RWPE1 (cell line): ENCODE results near the gene WDR45.

ENCODE experiments used
- CTCF ChIA-PET: fragments of 350-600 bp; sonication (Branson Sonifier 250); formaldehyde crosslinking; extraction: SDS; loops from one replicate; lab custom pipeline; 2021; lab: Yijun Ruan, JAX
- POLR2A ChIA-PET: fragments of 400-600 bp; formaldehyde crosslinking; extraction: SDS; loops from one replicate; lab custom pipeline; 2020; ENCODE audit warnings: antibody characterized with exemption; ENCODE audit not compliant: low non-redundant PET; lab: Yijun Ruan, JAX
- DNase-seq: peaks from one replicate; pipeline ENCODE4 v3.0.0; 2012; ENCODE audit warnings: low spot score
- H3K27ac ChIP-seq: fragments of 450-650 bp; 2 replicates; pipeline ENCODE4 v1.5.1; 2017
- CTCF ChIP-seq: fragments of 450-650 bp; conservative IDR thresholded peaks from 2 replicates; pipeline ENCODE4 v1.5.1; 2017; ENCODE audit warnings: low read depth, mild to moderate bottlenecking

Gene WDR45

GRCh38 chrX:49059681-49060085 lies 20.0 kb downstream of the WDR45 start:
- H3K27ac ChIP-seq = peak overlapping the region; percentile 83
- DNase-seq = no peak
- TF ChIP-seq CTCF = no peak
- ChIA-PET CTCF (interaction anchor here (0.7 kb wide), 1 partner anchor 16 kb away, joined by 5 read pairs; no protein-coding TSS in a partner anchor), POLR2A (interaction anchor here (0.6 to 1.1 kb wide), 3 partner anchors 14 to 371 kb away, joined by 3 read pairs; partner anchors contain the start of gene PRAF2)

GRCh38 chrX:49059201-49059600 lies 20.5 kb downstream of the WDR45 start:
- H3K27ac ChIP-seq = peak overlapping the region; percentile 83
- DNase-seq = no peak
- ChIA-PET CTCF (interaction anchor here (0.7 kb wide), 1 partner anchor 15 kb away, joined by 5 read pairs; no protein-coding TSS in a partner anchor), POLR2A (interaction anchor here (0.6 to 1.1 kb wide), 3 partner anchors 15 to 370 kb away, joined by 3 read pairs; partner anchors contain the start of gene PRAF2)
- no peak for TF ChIP-seq CTCF

- CTCF ChIA-PET = interaction anchor here (0.7 kb wide), 1 partner anchor 15 kb away, joined by 5 read pairs; no protein-coding TSS in a partner anchor
- TF ChIP-seq CTCF = no peak
- no peak for DNase-seq
- POLR2A ChIA-PET = interaction anchor here (0.6 kb wide), 1 partner anchor 370 kb away, joined by 3 read pairs; no protein-coding TSS in a partner anchor
- H3K27ac ChIP-seq = peak within 1 kb of the TSS; percentile 83
Measured at GRCh38 chrX:49058794-49059193, 20.9 kb downstream of the WDR45 start, which contains the start of gene CCDC120. Gene CCDC120 (plus strand): TSS chrX:49058999. CDS start chrX:49062042, 3,043 bp downstream.

- ChIA-PET CTCF (no interaction called here), POLR2A (no interaction called here)
- peak overlapping the region; percentile 74 for H3K27ac ChIP-seq
- no peak for DNase-seq
- TF ChIP-seq CTCF = no peak
Measured at GRCh38 chrX:49054073-49054762, 25.5 kb downstream of the WDR45 start.

GRCh38 chrX:49053223-49054072 lies 26.2 kb downstream of the WDR45 start:
- ChIA-PET POLR2A (no interaction called here), CTCF (no interaction called here)
- peak overlapping the region; percentile 74 for H3K27ac ChIP-seq
- DNase-seq = no peak
- TF ChIP-seq CTCF = no peak

- no peak for TF ChIP-seq CTCF
- ChIA-PET CTCF (interaction anchor here (0.6 to 1.6 kb wide), 4 partner anchors 15 to 306 kb away, joined by 3 to 6 read pairs (median 6); partner anchors contain the start of gene KCND1), POLR2A (interaction anchor here (0.5 kb wide), 1 partner anchor 102 kb away, joined by 7 read pairs; no protein-coding TSS in a partner anchor)
- peak overlapping the region; percentile 76 for H3K27ac ChIP-seq
- no peak for DNase-seq
Measured at GRCh38 chrX:49043987-49044281, 35.8 kb downstream of the WDR45 start.
